Activated CD4-positive, alpha-beta T cell treated with anti-CD3 and anti-CD28 coated beads, Interleukin-2, amount 50 U/mL, for 16 hours (primary cell): ENCODE results near the gene CTDSP2.

Experiments
- DNase-seq: peaks from one replicate; pipeline ENCODE4 v3.0.0-alpha.2; 2020

Gene CTDSP2

GRCh38 chr12:57813111-57813970, 33.2 kb downstream of the CTDSP2 start:
- no peak for DNase-seq

GRCh38 chr12:57811028-57811755, 35.3 kb downstream of the CTDSP2 start:
- no peak for DNase-seq

- no peak for DNase-seq
Observed at GRCh38 chr12:57810450-57810849, 36.1 kb downstream of the CTDSP2 start.

GRCh38 chr12:57809425-57809824, 37.1 kb downstream of the CTDSP2 start:
- DNase-seq, result no peak

- no peak for DNase-seq
Observed at GRCh38 chr12:57808351-57808750, 38.2 kb downstream of the CTDSP2 start.

GRCh38 chr12:57807285-57807684, 39.2 kb downstream of the CTDSP2 start:
- DNase-seq, result no peak

- DNase-seq, result no peak
Observed at GRCh38 chr12:57806677-57807076, 39.9 kb downstream of the CTDSP2 start.

- DNase-seq, result peak; percentile 12
Observed at GRCh38 chr12:57803319-57803893, 43.1 kb downstream of the CTDSP2 start.

GRCh38 chr12:57802607-57803006, 43.9 kb downstream of the CTDSP2 start:
- DNase-seq, result no peak

- DNase-seq, result no peak
Observed at GRCh38 chr12:57800965-57801364, 45.6 kb downstream of the CTDSP2 start.

GRCh38 chr12:57797933-57798332, 48.6 kb downstream of the CTDSP2 start:
- no peak for DNase-seq

GRCh38 chr12:57796996-57797395, 49.5 kb downstream of the CTDSP2 start:
- no peak for DNase-seq

- no peak for DNase-seq
Observed at GRCh38 chr12:57795354-57795753, 51.2 kb downstream of the CTDSP2 start.

- DNase-seq, result no peak
Observed at GRCh38 chr12:57793920-57794319, 52.6 kb downstream of the CTDSP2 start.

GRCh38 chr12:57783861-57784260, 62.7 kb downstream of the CTDSP2 start:
- no peak for DNase-seq

- DNase-seq, result no peak
Observed at GRCh38 chr12:57783466-57783801, 63.1 kb downstream of the CTDSP2 start.

- DNase-seq, result peak; percentile 95
Observed at GRCh38 chr12:57782608-57783465, 63.7 kb downstream of the CTDSP2 start, which contains the start of gene TSFM. Gene TSFM, plus strand, starts transcription at chr12:57782787. Its CDS starts 15 bp downstream, at chr12:57782802.

- DNase-seq, result no peak
Observed at GRCh38 chr12:57782243-57782607, 64.3 kb downstream of the CTDSP2 start.

GRCh38 chr12:57781801-57782200, 64.7 kb downstream of the CTDSP2 start:
- no peak for DNase-seq

- DNase-seq, result no peak
Observed at GRCh38 chr12:57781244-57781643, 65.3 kb downstream of the CTDSP2 start.

GRCh38 chr12:57780284-57780897, 66.1 kb downstream of the CTDSP2 start:
- DNase-seq, result no peak

- no peak for DNase-seq
Observed at GRCh38 chr12:57779736-57780135, 66.8 kb downstream of the CTDSP2 start.
